GM21619 (cell line): ENCODE measurements around the gene RFPL1.
A peak's percentile ranks its signal among the peaks of the same experiment; 100 is the strongest.

Experiments
- ATAC-seq: cut with Tn5 transposase; IDR thresholded peaks from one replicate; pipeline ENCODE4 v1.9.1; 2021; ENCODE audit not compliant: unreplicated experiment

RFPL1 gene

DNA sequence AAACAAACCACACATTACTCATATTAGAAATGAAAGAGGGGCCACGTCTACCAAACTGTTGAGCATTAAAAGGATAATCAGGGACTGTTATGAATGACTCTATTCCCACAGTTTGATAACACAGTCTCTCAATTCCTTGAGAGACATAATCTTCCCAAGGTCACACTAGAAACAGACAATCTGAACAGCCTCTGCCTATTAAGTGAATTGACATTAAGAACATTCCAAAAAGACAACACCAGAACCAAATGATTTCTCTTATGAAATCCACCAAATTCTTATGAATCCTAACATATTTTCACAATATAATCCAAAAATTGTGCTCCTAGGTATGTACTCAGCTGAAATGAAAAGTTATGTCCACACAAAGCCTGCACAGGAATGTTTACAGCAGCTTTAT is 4.6 kb downstream of the RFPL1 start:
- no peak for ATAC-seq

DNA sequence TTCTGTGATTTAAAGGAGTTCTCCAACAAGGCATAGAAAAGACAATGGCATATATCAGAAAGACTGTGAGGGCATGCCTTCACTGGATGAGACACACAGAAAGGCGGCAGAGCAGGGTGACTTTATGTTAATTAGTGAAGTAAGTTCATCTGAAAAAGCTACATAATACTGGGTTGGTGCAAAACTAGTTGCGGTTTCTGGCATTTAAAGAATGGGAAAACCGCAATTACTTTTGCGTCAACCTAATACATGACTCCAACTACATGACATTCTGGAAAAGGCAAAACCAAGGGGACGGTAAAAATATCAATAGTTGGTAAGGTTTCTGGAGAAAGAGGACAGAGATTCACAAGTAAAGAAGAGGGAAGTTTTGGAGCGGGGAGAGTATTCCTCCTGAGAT is 5.1 kb downstream of the RFPL1 start:
- no peak for ATAC-seq

DNA sequence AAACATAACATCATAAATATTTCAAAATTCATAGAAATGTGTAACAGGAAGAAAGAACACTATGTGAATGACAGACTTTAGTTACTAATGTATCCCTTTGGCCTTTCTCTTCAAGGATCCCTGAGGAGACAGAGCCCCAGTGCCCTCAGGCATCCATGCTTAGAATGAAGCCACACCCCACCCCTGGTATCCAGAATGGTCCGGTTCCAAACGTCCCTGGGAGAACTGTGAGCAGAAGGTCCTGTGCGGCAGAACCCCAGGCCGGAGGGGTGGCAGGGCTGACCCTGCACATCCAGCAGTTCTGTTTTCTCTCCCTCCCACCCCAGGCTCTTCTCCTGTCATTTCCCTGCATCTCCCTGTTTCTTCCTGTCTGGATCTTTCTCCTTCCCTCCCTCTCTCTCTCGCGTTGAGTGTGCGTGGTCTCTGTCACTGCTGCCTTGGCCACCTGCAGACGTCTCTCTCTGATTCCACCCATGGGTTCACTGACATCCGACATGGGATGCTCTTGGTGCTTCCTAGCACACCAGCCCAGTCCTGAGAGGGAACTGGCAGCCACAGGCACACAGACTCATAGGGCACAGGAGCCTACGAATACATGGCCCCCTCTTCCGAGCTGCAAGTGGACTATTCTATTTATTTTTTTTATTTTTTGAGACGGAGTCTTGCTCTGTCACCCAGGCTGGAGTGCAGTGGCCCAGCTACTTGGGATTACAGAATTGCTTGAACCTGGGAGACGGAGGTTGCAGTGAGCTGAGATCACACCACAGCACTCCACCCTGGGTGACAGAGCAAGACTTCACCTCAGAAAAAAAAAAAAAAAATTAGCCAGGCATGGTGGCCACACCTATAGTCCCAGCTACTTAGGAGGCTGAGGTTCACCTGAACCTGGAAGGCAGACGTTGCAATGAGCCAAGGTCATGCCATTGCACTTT is 5.7 kb downstream of the RFPL1 start:
- ATAC-seq, result no peak

DNA sequence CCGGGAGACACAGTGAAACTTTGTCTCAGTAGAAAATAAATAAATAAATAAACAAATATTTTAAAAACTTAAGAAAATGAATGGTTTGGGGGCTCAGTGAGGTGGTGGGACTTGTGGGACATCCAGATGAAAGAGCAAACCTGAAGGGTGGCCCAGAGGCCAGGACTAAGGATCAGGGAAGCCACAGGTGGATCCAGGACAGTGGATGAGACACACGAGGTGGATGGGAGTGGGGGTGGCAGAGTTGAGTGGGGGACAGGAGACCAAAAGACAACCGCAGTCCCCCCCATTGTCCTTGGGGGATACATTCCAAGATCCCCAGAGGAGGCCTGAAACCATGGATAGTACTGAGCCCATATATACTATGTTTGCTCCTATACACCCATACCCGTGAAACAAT is 7.1 kb downstream of the RFPL1 start:
- no peak for ATAC-seq

DNA sequence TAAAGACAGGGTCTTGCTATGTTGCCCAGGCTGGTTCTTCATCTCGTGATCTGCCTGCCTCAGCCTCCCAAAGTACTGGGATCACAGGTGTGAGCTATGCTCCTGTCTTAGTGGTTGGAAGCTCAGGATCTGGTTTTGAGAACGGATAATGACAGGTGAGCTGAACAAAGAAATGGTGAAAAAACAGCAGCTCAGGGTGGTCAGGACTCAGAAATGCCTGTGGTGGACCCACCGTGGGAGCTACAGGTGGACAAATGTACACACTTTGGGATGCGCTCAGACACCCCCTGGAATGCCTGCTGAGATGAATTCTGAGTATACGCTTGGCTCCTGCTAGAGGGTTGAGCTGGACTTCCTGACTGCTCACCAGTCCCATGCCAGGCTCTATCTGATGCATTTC is 9.5 kb downstream of the RFPL1 start:
- no peak for ATAC-seq

DNA sequence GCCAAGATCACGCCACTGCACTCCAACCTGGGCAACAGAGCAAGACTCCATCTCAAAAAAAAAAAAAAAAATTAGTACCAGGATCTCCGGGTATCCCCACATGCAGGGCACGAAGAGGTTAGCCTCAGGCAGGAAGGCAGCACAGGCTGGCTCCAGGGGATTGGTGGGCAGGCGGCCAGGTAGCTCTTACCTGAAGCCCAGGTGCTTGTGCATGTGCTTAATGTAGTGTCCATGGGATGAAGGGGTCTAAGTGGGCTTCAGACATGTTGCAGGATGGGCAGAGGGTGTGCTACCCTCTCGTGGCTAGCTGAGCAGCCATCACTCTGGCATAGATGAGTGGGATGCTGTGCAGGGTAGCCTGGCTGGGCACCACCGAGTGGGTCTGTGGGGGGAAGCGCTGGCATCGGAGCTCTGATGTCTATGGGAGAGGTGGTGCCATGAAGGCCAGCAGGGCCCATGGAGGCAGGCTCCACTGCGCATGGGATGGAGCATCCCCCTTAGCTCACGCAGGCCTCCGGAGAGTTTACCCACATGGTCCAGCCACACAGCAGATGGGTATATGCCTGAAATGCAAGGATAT is 11.0 kb downstream of the RFPL1 start:
- no peak for ATAC-seq

DNA sequence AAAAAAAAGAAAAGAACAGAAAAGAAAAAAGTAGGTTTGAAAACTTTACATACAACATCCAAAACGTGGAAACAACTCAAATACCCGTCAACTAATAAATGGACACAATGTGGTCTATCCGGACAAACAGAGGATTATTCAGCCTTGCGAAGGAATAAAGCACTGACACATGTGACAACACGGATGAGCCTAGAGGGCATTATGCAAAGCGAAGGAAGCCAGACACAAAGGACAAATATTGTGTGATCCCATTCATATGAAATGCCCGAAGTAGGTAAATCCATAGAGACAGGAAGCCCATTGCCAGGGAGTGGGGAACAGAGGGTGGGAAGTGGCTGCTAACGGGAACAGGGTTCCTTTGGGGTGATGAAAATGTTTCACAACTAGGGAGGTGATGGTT is 11.8 kb downstream of the RFPL1 start:
- no peak for ATAC-seq

DNA sequence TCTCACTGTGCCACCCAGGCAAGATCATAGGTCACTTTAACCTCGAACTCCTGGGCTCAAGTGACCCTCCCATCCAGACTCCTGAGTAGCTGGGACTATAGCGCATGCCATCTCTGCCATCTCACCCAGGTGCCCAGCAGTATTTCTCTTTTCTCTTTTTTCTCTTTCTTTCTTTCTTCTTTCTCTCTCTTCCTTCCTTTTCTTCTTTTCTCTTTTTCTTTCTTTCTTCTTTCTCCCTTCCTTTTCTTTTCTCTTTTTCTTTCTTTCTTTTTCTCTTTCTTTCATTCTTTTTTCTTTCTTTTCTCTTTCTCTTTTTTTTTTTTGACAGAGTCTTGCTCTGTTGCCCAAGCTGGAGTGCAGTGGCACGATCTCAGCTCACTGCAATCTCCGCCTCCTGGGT is 13.5 kb downstream of the RFPL1 start:
- ATAC-seq, result no peak

DNA sequence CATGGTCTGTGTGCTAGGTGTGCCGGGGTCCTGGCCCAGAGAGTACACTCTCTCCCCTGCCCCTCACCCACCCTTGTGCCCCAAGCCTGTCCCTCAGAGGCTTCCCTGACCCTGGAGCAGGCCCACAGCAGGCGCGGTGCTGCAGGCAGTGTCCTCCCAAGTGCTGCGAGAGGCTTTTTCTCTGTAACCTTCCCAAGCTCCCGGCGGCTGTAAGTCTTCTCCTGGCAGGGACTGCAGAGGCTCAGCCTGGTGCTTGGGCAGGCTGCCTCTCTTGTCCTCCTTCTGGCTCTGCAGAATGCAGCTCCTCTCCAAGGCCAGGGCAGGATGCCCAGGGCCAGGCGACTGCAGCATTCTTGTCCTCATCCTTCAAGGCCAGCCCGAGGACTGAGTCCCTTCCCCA is 15.9 kb downstream of the RFPL1 start:
- no peak for ATAC-seq

DNA sequence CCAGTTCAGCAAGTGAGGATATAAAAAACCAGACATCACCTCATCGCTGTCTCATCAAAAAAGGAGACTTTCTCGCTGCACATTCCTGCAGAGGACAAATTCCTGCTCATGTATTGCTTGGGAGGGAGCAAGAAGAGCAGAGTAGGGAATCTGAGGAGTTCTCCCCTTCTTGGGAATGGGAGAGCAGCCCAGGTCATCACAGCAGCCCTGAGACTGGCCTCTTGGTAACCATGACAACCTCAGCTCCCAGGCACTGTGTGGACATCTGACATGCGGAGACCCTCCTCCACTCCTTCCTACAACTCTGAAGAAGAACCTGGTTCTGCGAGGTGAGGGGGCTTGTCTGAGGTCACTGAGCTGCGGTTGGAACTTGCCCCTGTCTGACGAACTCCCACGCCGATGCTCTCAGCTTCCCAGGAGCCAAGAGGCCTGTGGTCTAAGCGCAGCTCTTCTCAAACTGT is 17.9 kb downstream of the RFPL1 start:
- ATAC-seq, result no peak

DNA sequence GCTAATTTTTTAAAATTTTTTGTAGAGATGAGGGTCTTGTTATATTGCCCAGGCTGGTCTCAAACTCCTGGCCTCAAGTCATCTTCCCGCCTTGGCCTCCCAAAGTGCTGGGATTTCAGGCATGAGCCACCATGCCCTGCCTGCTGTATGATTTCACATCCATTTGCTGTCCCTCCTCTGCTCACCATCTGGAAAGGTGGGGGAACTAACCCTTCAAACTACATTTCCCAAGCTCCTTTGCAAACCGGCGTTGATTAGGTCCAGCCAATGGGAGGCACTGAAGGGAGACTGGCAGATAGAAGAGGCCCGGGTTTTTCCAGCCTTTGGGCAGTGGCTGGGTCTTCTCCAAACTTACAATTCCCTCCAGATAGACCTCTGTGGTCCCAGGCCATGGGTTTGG is 19.3 kb downstream of the RFPL1 start:
- no peak for ATAC-seq

DNA sequence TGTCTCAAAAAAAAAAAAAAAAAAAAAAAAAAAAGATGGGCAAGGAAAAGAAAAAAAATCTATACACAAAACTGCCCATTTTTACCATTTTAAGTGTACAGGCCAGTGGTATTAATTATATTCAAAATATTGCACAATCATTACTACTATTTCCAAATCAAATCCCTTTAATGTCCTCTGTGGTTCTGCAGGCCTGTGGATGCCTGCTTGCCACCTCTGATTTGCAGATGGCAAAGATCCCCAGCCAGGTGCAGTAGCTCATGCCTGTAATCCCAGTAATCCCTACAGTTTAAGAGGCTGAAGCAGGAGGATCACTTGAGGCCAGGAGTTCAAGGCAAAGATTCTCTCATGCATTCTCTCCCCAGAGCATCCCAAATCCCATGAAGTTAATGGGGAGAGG is 20.2 kb downstream of the RFPL1 start:
- no peak for ATAC-seq

DNA sequence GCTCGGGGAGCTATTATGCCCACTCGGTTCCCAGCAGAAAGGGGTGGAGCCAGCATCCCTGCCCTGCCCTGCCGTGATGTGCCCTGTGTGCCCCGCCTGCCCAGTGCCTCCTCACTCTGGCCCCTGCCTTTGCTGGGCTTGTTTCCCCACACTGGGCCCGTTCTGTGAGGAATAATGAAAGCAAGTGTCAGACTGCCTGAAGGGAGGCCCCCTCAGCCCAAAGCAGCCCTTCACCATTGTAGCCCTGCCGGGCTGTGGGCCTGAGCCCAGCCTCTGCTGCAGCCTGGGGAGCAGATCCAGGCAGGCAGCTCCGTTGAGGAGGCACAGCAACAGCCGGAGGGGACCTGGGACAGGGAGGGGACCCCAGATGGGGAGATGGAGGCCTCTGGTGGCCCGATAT is 21.4 kb downstream of the RFPL1 start:
- ATAC-seq, result no peak

DNA sequence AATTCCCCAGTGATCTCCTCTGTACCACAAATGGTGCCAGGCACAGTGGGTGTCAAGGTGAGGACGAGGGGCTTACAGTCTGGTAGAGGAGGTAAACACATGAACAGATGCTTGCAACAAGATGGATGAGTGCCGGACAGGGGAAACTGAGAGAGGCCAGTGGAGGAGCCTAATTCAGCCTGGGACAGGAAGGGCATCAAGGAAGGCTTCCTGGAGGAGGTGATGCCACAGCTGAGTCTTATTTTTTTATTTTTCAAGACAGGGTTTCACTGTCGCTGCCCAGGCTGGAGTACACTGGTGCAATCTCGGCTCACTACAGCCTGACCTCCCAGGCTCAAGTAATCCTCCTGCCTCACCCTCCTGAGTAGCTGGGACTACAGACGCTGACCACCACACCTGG is 22.9 kb downstream of the RFPL1 start:
- no peak for ATAC-seq

DNA sequence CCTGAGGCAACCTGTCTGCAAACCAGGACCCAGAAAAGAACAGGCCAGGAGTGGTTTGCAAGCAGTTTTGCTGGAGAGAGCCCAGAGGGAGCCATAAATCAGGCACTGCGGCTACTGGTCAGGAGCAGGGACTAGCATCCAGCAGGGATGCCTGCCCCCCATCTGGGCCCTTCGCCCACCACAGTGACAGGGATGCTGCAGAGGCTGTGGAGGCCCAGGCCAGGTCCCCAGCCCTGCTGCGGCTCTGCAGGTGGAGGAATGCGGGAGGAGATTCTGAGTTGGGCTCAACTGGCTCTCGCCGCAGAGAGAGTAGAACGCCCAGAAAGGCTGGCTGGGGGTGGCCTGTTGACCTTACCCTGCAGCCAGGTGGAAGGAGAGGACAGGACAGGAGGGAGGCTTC is 25.2 kb downstream of the RFPL1 start:
- ATAC-seq, result no peak

DNA sequence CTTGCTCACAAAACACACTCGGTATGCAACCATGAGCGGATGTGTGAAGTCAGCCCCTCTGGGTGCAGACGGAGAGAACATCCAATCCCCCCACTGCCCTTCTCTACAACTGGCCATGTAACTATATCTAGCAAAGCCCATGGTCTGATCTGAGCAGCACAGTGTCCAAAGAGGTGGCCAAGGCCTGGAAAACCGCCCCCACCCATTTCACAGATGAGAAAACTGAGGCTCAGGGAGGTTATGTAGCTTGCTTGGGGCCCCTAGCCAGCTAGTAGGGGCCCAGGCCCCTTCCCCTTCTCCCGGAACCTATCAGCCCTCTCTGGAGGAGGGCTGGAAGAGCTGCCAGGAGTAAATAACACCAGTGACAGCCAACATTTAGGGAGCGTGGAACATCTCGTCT is 26.2 kb downstream of the RFPL1 start:
- no peak for ATAC-seq

DNA sequence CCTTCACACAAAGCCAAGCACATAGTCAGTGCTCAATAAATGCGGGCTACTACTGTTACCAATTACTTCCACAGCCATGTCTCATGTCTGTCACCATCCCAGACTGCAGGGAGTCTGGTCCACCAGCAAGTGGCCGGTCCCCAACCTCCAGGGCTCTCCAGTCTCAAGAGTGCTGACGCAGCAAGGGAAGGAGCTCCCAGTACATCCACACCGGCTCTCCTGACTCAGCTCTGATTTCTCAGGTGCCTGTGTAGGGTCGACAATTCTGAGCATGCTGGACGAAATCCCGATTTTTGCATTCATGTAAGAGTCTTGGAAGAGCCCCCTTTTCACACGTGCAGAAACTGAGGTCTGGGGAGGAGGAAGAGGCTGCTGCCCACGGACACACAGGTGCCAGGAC is 31.4 kb downstream of the RFPL1 start:
- ATAC-seq, result no peak

DNA sequence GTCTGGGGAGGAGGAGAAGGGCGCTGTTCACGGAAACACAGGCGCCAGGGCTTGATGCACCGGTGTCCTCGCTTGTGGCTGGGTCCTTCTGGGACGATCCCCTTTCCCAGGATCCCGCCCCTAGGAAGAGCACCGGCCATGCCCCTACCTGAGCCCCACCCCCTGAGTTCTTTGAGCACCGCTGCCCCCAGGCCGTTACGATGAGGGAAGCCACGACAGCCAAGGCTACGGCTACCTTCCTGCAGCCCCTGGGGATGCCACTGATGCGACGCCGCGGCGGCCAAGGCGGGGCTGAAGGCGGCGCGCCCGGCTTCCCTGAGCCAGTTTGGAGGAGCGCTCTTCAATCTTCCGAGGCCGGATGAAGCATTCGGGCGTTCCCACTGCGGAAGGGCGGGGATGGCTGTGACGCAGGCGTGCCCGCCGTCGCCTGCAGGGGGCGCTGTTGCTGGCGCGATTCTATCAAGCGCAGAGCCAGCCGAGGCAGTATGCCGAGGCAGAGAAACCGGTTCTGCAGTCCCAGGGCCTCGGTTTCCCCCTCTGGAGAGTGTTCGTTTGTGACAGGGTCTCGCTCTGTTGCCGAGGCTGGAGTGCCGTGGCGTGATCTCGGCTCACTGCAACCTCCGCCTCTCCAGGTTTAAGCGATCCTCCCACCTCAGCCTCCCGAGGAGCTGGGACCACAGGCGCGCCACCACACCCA is 31.9 kb downstream of the RFPL1 start:
- ATAC-seq, result no peak

DNA sequence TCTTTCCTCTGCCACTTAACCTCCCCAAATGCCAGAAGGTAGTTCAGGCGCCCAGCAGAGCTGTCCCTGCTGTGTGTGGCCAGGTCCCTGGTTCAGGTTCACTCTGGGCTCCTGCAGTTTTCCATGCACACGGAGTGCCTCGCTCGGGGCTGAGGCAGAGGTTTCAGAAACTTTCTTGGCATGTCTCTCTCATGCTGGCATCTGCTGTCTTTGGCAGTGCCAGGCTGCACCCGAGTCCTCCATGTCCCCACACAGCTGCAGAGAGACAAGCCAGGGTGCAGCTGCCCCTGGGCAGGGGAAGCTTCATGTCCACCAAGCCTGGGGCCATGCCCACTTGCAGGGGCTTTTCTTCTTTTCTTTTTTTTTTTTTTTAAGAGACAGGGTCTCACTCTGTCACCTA is 34.6 kb downstream of the RFPL1 start:
- no peak for ATAC-seq

DNA sequence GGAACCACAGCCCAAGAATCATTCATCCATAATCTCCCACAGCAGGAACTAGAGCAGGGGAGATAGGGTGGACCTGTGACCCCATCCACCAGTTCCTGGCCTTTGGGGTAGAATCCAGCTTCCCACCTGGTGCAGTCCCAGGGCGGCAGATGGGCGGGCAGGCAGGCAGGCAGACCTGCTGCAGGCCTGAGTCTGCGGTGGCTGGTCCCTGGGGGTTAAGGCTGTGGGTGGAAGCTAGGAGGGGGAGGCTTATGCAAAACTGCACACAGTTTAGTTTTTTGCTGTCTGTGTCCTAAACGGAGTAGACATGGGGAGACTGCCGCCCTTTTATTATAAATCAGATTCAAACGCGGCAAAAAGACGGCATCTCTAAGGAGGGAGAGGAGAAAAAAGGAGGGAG is 37.2 kb downstream of the RFPL1 start:
- peak; percentile 68 for ATAC-seq

DNA sequence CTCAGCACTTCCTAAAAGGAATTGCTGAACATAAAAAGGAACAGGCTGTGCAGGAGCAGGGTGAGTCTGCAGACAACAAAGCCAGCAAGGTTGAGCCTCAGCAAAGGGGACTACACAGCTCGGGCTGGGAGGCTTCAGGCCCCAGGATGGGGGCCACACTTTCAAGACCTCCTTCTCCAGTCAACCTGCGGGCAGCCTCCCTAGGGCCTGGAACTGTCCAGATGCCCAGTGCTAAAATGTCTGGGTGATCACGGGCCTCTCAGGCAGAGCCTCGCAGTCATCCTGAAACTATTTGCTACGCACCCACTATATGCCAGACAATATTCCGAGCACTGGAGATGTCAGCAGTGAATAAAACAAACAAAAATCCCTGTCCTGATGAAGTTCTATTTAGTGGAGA is 37.7 kb downstream of the RFPL1 start:
- no peak for ATAC-seq

DNA sequence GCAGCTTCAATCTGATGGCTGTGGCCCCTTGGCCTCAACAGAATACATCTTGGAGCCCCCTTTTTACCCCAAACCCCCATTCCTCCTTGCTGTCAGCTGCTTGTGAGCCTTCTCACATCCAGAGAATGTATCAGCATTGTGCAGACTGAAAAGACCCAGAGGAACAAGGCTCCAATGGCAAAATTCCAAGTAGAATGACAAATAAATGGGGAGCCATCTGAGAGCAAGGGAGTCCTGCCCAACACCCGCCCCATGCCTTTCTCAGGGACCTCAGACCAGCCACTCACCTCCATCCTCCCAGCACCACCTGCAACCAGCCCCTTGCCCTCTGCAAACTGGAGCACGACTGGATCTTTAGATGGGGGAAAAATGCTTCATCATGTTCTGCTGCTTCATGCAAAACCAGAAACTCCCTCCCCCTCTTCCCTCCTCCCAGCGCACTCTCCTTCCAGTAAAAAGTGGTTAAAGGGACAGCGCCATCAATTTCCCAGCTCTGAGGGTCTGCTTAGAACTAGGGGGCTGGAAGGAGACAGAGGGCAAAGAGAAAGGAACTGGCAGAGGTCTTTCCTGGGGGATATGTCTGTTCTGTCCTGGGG is 39.4 kb downstream of the RFPL1 start:
- no peak for ATAC-seq
